GM12878 (cell line): Measurements from ENCODE around the gene PRR35. TPM values are rescaled to one million over a fixed set of nuclear protein-coding genes. Genes with fewer than 3 reads are reported as not detected.
A peak's percentile ranks its signal among the peaks of the same experiment; 100 is the strongest.

Experiments
- ATAC-seq: fragments of 200-7000 bp; cut with Tn5 transposase; 3 replicates; pipeline ENCODE4 v1.9.1; 2020; ENCODE audit warnings: mild to moderate bottlenecking, moderate library complexity
- Bru-seq: library from RNA; stranded (reverse); fragments of 400-500 nt; gene quantifications from one replicate; lab custom pipeline; 2021; lab: Mats Ljungman, UMichigan
- BruChase-seq, 2 experiments: library from RNA; stranded (reverse); fragments of 400-500 nt; gene quantifications; one replicate each; lab custom pipeline; 2021; lab: Mats Ljungman, UMichigan
- BruUV-seq: library from RNA; stranded (reverse); fragments of 400-500 nt; replicated peaks from 2 replicates; lab custom pipeline; 2021; lab: Mats Ljungman, UMichigan
- CTCF ChIA-PET: fragments of 300-600 bp; sonication (Branson Sonifier 250); formaldehyde crosslinking; extraction: SDS; loops from one replicate; lab custom pipeline; 2021; ENCODE audit warnings: inconsistent platforms; lab: Yijun Ruan, JAX
- POLR2A ChIA-PET: fragments of 350-600 bp; formaldehyde crosslinking; extraction: SDS; loops from one replicate; lab custom pipeline; 2021; ENCODE audit warnings: inconsistent platforms; lab: Charles Lee
- RAD21 ChIA-PET: fragments of 300-600 bp; sonication (Branson Sonifier 250); formaldehyde crosslinking; loops from one replicate; lab custom pipeline; 2023; ENCODE audit warnings: antibody characterized with exemption; ENCODE audit not compliant: unreplicated experiment; lab: Charles Lee
- SMC1A ChIA-PET: fragments of 300-600 bp; sonication (Branson Sonifier 250); formaldehyde crosslinking; loops from one replicate; lab custom pipeline; 2023; ENCODE audit not compliant: unreplicated experiment, uncharacterized antibody; lab: Charles Lee
- DNase-seq: peaks from one replicate; pipeline ENCODE4 v3.0.0-alpha.2; 2011; ENCODE audit warnings: low read depth, low spot score
- FAIRE-seq: peaks from 3 replicates; lab custom pipeline; 2011; peaks lifted over from hg19 to GRCh38; lab: Jason Lieb, UNC
- H2AFZ ChIP-seq: 2 replicates; pipeline ENCODE4 v1.6.0; 2011; ENCODE audit warnings: low read depth, low read length, control low read depth; ENCODE audit not compliant: control insufficient read depth
- H3K27ac ChIP-seq: 2 replicates; pipeline ENCODE4 v1.5.1; 2011; ENCODE audit warnings: control low read depth; ENCODE audit not compliant: control insufficient read depth, insufficient read depth
- H3K27me3 ChIP-seq, 2 experiments: replicated peaks in 1 of 2; 2 replicates each; pipeline versions ENCODE4 v1.6.0 to v1.6.1; 2011; ENCODE audit warnings: low read length in 1 of 2; ENCODE audit not compliant: control insufficient read depth in 2 of 2, insufficient read depth in 2 of 2
- H3K36me3 ChIP-seq, 2 experiments: 2 replicates each; pipeline ENCODE4 v1.5.1; 2011; ENCODE audit warnings: low read length in 1 of 2; ENCODE audit not compliant: control insufficient read depth in 2 of 2, insufficient read depth in 2 of 2
- H3K4me1 ChIP-seq: 2 replicates; pipeline ENCODE4 v1.6.1; 2011; ENCODE audit warnings: mild to moderate bottlenecking, low read length, moderate library complexity, mixed read lengths; ENCODE audit not compliant: control insufficient read depth, insufficient read depth
- H3K4me2 ChIP-seq: 2 replicates; pipeline ENCODE4 v1.6.0; 2011; ENCODE audit warnings: control low read depth; ENCODE audit not compliant: control insufficient read depth, insufficient read depth
- H3K4me3 ChIP-seq: fragments of 200-600 bp; sonication (generic); 2 replicates; pipeline ENCODE4 v1.5.1; 2016
- H3K79me2 ChIP-seq: 2 replicates; pipeline ENCODE4 v1.6.0; 2011; ENCODE audit warnings: low read length; ENCODE audit not compliant: control insufficient read depth, insufficient read depth
- H3K9ac ChIP-seq: 2 replicates; pipeline ENCODE4 v1.8.0; 2011; ENCODE audit warnings: low read length, control low read depth, mixed read lengths; ENCODE audit not compliant: control insufficient read depth, insufficient read depth
- H3K9me3 ChIP-seq: replicated peaks from 3 replicates; pipeline ENCODE4 v1.5.1; 2011; ENCODE audit warnings: mild to moderate bottlenecking, low read length; ENCODE audit not compliant: control insufficient read depth, insufficient read depth
- H4K20me1 ChIP-seq: 2 replicates; pipeline ENCODE4 v1.6.0; 2011; ENCODE audit not compliant: control insufficient read depth, insufficient read depth
- CBX3 ChIP-seq: fragments of 200-600 bp; sonication (generic); IDR thresholded peaks from 2 replicates; pipeline ENCODE4 v1.6.1; 2016; ENCODE audit warnings: low read depth, borderline replicate concordance
- NFXL1 ChIP-seq: fragments of 450-650 bp; IDR thresholded peaks from 2 replicates; pipeline ENCODE4 v1.6.1; 2017; ENCODE audit warnings: antibody characterized with exemption, mild to moderate bottlenecking, borderline replicate concordance
- NFYA ChIP-seq: IDR thresholded peaks from 2 replicates; pipeline ENCODE4 v1.6.1; 2011; ENCODE audit warnings: low read depth, mild to moderate bottlenecking, low read length, improper control_type of control experiment, borderline replicate concordance
- NR2F1 ChIP-seq: fragments of 450-650 bp; conservative IDR thresholded peaks from 2 replicates; pipeline ENCODE4 v1.6.1; 2017; ENCODE audit warnings: mild to moderate bottlenecking
- RUNX3 ChIP-seq: IDR thresholded peaks from 2 replicates; pipeline ENCODE4 v1.6.1; 2012; ENCODE audit warnings: low read length, inconsistent platforms
- SUZ12 ChIP-seq: fragments of 200-600 bp; sonication (generic); IDR thresholded peaks from one replicate; pipeline ENCODE4 v1.6.1; 2018; ENCODE audit warnings: antibody characterized with exemption, mild to moderate bottlenecking; ENCODE audit not compliant: unreplicated experiment
- TCF7 ChIP-seq: IDR thresholded peaks from 2 replicates; pipeline ENCODE4 v1.6.1; 2014; ENCODE audit warnings: antibody characterized with exemption, borderline replicate concordance
- ZSCAN29 ChIP-seq: fragments of 450-650 bp; IDR thresholded peaks from 2 replicates; pipeline ENCODE4 v1.6.1; 2017; ENCODE audit warnings: mild to moderate bottlenecking, moderate library complexity
- whole genome bisulfite sequencing: methylation state at CpG from one replicate; pipeline ENCODE4 v1.1.6; 2016; ENCODE audit warnings: low lambda C conversion rate; ENCODE audit not compliant: insufficient replicate concordance, insufficient coverage; ENCODE audit errors: missing lambda C conversion rate; 5-methylcytosine and 5-hydroxymethylcytosine counted together
- in situ Hi-C: fragments of 300-500 bp; cut with MboI; formaldehyde crosslinking; loops from 9 replicates; pipeline ENCODE4 v1.14.3; 2018; ENCODE audit warnings: mixed read lengths
- intact Hi-C: fragments of 100-400 bp; cut with micrococcal nuclease; formaldehyde crosslinking; loops from one replicate; pipeline ENCODE4 v1.14.2; 2022; ENCODE audit not compliant: unreplicated experiment
- long read RNA-seq, 2 experiments: library from polyadenylated mRNA; unstranded; transcript quantifications; one replicate each; pipeline ENCODE4 v2.0.0, GENCODE V29; 2019 to 2020
- polyA minus RNA-seq, 3 experiments: library from RNA; depleted of rRNA, polyadenylated mRNA; stranded (reverse); fragments of >200 nt; gene quantifications; 2 replicates each; pipeline ENCODE4 v1.2.3, GENCODE V29; 2011
- polyA plus RNA-seq, 11 experiments: library from polyadenylated mRNA; depleted of rRNA in 4 of 11; unstranded in 6 of 11; stranded (reverse) in 5 of 11; fragments of >200 nt; fragmentation: Nextera tagmentation in 4 of 11; fragmentation: Illumina TruSeq in 1 of 11; extraction: Ambion mirVana in 4 of 11; extraction: Trizol in 1 of 11; gene quantifications; 1 replicate in 1 of 11; 2 replicates in 10 of 11; pipeline versions ENCODE4 v1.2.1 to v1.2.3, GENCODE V29; 2011 to 2016; ENCODE audit warnings: inconsistent platforms in 2 of 11, missing spikeins in 2 of 11, low read depth in 1 of 11
- total RNA-seq, 4 experiments: library from RNA; depleted of rRNA in 3 of 4; stranded (reverse); fragments of >200 nt in 3 of 4; fragmentation: Illumina TruSeq in 1 of 4; extraction: Trizol in 1 of 4; gene quantifications; 2 replicates each; pipeline versions ENCODE4 v1.2.1 to v1.2.3, GENCODE V29; 2013 to 2021

Gene PRR35
- not detected in 2 replicates for total RNA-seq (2013; cell fraction: nucleolus; rRNA removed)
- total RNA-seq (2014; rRNA removed) (not detected in 2 replicates), total RNA-seq (2014; rRNA removed; fragmentation: Illumina TruSeq; extraction: Trizol) (not detected in 2 replicates), total RNA-seq (2021) (not detected in 2 replicates), polyA plus RNA-seq (2011; rRNA removed) (not detected in 2 replicates), polyA plus RNA-seq (2014; fragmentation: Illumina TruSeq; extraction: Trizol) (not detected in 2 replicates), polyA plus RNA-seq (2014; fragmentation: Nextera tagmentation; extraction: Ambion mirVana) (not detected), polyA plus RNA-seq (2014; rRNA removed) (not detected in 2 replicates), polyA plus RNA-seq (2016; fragmentation: Nextera tagmentation; extraction: Ambion mirVana) (not detected), polyA minus RNA-seq (2011; rRNA and poly(A)+ RNA removed) (not detected in 2 replicates), Bru-seq, nascent RNA (not detected), BruChase-seq, experiment 1, labeled RNA remaining after a 6-hour chase (not detected), BruChase-seq, experiment 2, labeled RNA remaining after a 2-hour chase (not detected)
- not detected for polyA plus RNA-seq (2011; ENCODE audit: low read depth)
- not detected in 2 replicates for polyA plus RNA-seq (2011; cell fraction: cytosol; rRNA removed)
- polyA plus RNA-seq (2011; cell fraction: nucleus; rRNA removed), result not detected in 2 replicates
- polyA plus RNA-seq (2012), result not detected in 2 replicates
- not detected in 2 replicates for polyA minus RNA-seq (2011; cell fraction: cytosol; rRNA and poly(A)+ RNA removed)
- not detected in 2 replicates for polyA minus RNA-seq (2011; cell fraction: nucleus; rRNA and poly(A)+ RNA removed)
- long read RNA-seq, experiment 1, result 0 reads
- long read RNA-seq, experiment 2, result 0 reads

GRCh38 chr16:560204-560700 lies at the start of gene PRR35:
PRR35 (plus strand) TSS chr16:560394; CDS start chr16:563295, 2,901 bp downstream.
- Histone ChIP-seq H3K4me2 (no peak within 1 kb of the TSS), H3K27me3 (peaks cover 4 to 9% of the 10 kb centered on the region in 2 experiments; a peak in 3 of 4 replicates), H3K9ac (no peak within 1 kb of the TSS), H3K9me3 (no peaks in the 10 kb centered on the region), H2AFZ (no peak within 1 kb of the TSS), H4K20me1 (no peaks in the 10 kb centered on the region), H3K4me1 (no peaks in the 10 kb centered on the region), H3K27ac (no peak within 1 kb of the TSS), H3K36me3 (no peaks in the 10 kb centered on the region), H3K79me2 (no peaks in the 10 kb centered on the region), H3K4me3 (no peak within 1 kb of the TSS)
- no TSS peak for BruUV-seq
- ChIA-PET POLR2A (no interaction called here), SMC1A (no interaction called here), CTCF (no interaction called here), RAD21 (no interaction called here)
- WGBS, result no CpG with 5 or more reads among the region's 84 CpGs
- no peak for TF ChIP-seq TCF7
- peak; percentile 54 for TF ChIP-seq SUZ12
- TF ChIP-seq RUNX3, result no peak
- DNase-seq (no peak), ATAC-seq (no peak), FAIRE-seq (no peak)
- in situ Hi-C loops (no loop called here), intact Hi-C loops (no loop called here)

GRCh38 chr16:512802-513201 lies 47.4 kb upstream of the PRR35 start:
- ChIA-PET SMC1A (no interaction called here), CTCF (no interaction called here), RAD21 (no interaction called here), POLR2A (no interaction called here)
- FAIRE-seq, result no peak
- no peaks in the 10 kb centered on the region for H3K9me3 ChIP-seq
- DNase-seq, result no peak
- no peak overlapping the region for H3K9ac ChIP-seq
- H2AFZ ChIP-seq, result no peak overlapping the region
- no peak overlapping the region for H3K4me3 ChIP-seq
- no peak for TF ChIP-seq ZSCAN29
- TF ChIP-seq NR2F1, result no peak
- no peak for TF ChIP-seq NFXL1
- no peak for TF ChIP-seq CBX3
- no peak for TF ChIP-seq NFYA
- ATAC-seq, result no peak
- WGBS, result 96% methylated on average over 6 of the region's 6 CpGs
- no peaks in the 10 kb centered on the region for H3K4me1 ChIP-seq
- no peaks in the 10 kb centered on the region for H4K20me1 ChIP-seq
- H3K27ac ChIP-seq, result no peak overlapping the region
- no peaks in the 10 kb centered on the region for H3K27me3 ChIP-seq
- BruUV-seq, result no TSS peak
- in situ Hi-C loops (no loop called here), intact Hi-C loops (no loop called here)
- H3K4me2 ChIP-seq, result no peak overlapping the region
- no peaks in the 10 kb centered on the region for H3K36me3 ChIP-seq
- H3K79me2 ChIP-seq, result no peaks in the 10 kb centered on the region
